ENCODE data around the gene GCAT.

The GCAT gene

DNA sequence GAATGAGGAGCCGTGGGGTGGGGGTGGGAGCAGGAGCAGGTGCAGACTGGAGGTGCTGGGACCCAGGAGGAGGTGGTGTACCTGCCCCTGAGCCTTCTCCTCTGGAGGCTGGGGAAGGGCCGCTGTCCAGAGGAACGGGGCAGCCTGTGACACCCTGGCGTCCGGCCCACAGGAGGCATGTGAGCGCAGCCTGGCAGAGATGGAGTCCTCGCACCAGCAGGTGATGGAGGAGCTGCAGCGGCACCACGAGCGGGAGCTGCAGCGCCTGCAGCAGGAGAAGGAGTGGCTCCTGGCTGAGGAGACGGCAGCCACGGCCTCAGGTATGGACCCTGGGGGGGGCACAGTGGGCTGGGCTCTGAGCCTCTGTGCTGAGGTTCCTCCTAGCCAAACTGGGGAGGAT lies 42.2 kb upstream of the GCAT start:
- no peak overlapping the region for H4K91ac ChIP-seq (ENCODE audit: low read depth, low read length)
- DNase-seq = no peak
- H2AFZ ChIP-seq (ENCODE audit: insufficient read depth, low read length, poor library complexity) = no peak overlapping the region
- no peak overlapping the region for H4K12ac ChIP-seq (ENCODE audit: low read depth, low read length)
- H3K14ac ChIP-seq (ENCODE audit: low read length) = no peak overlapping the region
- H3K79me1 ChIP-seq (ENCODE audit: low read length) = no peaks in the 10 kb centered on the region
- H3K27me3 ChIP-seq (ENCODE audit: insufficient read depth, low read length) = no peaks in the 10 kb centered on the region
- no peak overlapping the region for H3K4ac ChIP-seq (ENCODE audit: low read depth, low read length)
- peaks cover 0 to 5% of the 10 kb centered on the region in 2 experiments for H3K4me1 ChIP-seq (ENCODE audit: control insufficient read depth in 1 of 2, insufficient read depth in 2 of 2, low read length in 2 of 2)
- H3K9ac ChIP-seq (ENCODE audit: low read length) = no peak overlapping the region
- H3K9me3 ChIP-seq (ENCODE audit: insufficient read depth, low read depth, low read length) = peaks cover 2% of the 10 kb centered on the region
- no peak overlapping the region for H3K4me3 ChIP-seq (ENCODE audit: low read depth, low read length)
- H2AK5ac ChIP-seq (ENCODE audit: low read length) = no peak overlapping the region
- H4K8ac ChIP-seq (ENCODE audit: low read depth, low read length) = no peak overlapping the region
- no peak overlapping the region for H3K4me2 ChIP-seq (ENCODE audit: low read length)
- H3K27ac ChIP-seq (ENCODE audit: low read depth, low read length) = no peak overlapping the region
- H3K18ac ChIP-seq (ENCODE audit: low read length) = no peak overlapping the region
- no peaks in the 10 kb centered on the region for H3K79me2 ChIP-seq (ENCODE audit: control insufficient read depth, insufficient read depth, low read length, poor library complexity)
- WGBS (ENCODE audit: extremely low coverage, insufficient coverage, insufficient read length) = no CpG with 5 or more reads among the region's 13 CpGs
- peaks cover 66% of the 10 kb centered on the region in 2 experiments for H3K36me3 ChIP-seq (ENCODE audit: control insufficient read depth in 1 of 2, insufficient read depth in 2 of 2, low read length in 2 of 2)
- H2BK12ac ChIP-seq (ENCODE audit: low read length) = no peak overlapping the region
- H2BK5ac ChIP-seq (ENCODE audit: low read depth, low read length, poor library complexity) = no peak overlapping the region
- no peak overlapping the region for H2BK120ac ChIP-seq (ENCODE audit: insufficient read depth, low read length, poor library complexity)
- H3K23ac ChIP-seq (ENCODE audit: low read length) = no peak overlapping the region

DNA sequence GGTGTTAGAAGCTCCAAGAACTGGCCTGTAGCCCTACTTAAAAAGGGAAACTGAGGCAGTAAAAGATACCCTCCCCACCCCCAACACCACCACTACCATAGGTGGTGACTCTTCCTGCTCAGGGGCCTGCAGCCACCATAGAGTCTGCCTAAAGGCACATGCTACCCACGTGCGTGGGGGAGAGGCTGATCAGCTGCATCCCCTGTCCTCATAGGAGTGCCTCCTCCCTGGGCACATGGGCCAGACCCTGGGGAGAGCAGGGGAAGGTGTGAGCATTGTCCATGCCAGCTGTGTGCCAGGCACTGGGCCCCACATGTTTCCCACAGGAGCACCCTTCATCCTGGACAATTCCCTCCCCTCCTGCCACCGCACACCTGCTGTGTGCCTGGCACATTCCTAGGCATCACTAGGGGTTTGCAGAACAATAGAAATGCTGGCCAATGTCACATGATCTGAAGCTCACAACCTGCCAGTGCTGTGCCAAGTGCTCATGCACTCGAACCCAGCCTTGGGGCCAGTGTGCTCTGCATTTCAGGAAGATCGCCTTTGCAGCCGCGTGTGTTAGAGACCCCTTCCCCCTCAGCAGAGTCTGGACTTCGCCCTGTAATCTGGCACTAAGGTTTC lies 41.7 kb upstream of the GCAT start:
- H2BK12ac ChIP-seq (ENCODE audit: low read length) = no peak overlapping the region
- no peaks in the 10 kb centered on the region for H3K79me1 ChIP-seq (ENCODE audit: low read length)
- no peaks in the 10 kb centered on the region for H3K79me2 ChIP-seq (ENCODE audit: control insufficient read depth, insufficient read depth, low read length, poor library complexity)
- H4K8ac ChIP-seq (ENCODE audit: low read depth, low read length) = no peak overlapping the region
- H3K18ac ChIP-seq (ENCODE audit: low read length) = no peak overlapping the region
- no CpG with 5 or more reads among the region's 8 CpGs for WGBS (ENCODE audit: extremely low coverage, insufficient coverage, insufficient read length)
- peaks cover 62 to 64% of the 10 kb centered on the region in 2 experiments for H3K36me3 ChIP-seq (ENCODE audit: control insufficient read depth in 1 of 2, insufficient read depth in 2 of 2, low read length in 2 of 2)
- H3K23ac ChIP-seq (ENCODE audit: low read length) = no peak overlapping the region
- peaks cover 2% of the 10 kb centered on the region for H3K9me3 ChIP-seq (ENCODE audit: insufficient read depth, low read depth, low read length)
- H3K4me1 ChIP-seq (ENCODE audit: control insufficient read depth in 1 of 2, insufficient read depth in 2 of 2, low read length in 2 of 2) = peaks cover 0 to 5% of the 10 kb centered on the region in 2 experiments
- no peak overlapping the region for H2BK5ac ChIP-seq (ENCODE audit: low read depth, low read length, poor library complexity)
- H2AK5ac ChIP-seq (ENCODE audit: low read length) = no peak overlapping the region
- H3K4ac ChIP-seq (ENCODE audit: low read depth, low read length) = no peak overlapping the region
- DNase-seq = no peak
- no peak overlapping the region for H3K9ac ChIP-seq (ENCODE audit: low read length)
- H2BK120ac ChIP-seq (ENCODE audit: insufficient read depth, low read length, poor library complexity) = no peak overlapping the region
- no peak overlapping the region for H4K91ac ChIP-seq (ENCODE audit: low read depth, low read length)
- no peak overlapping the region for H3K4me2 ChIP-seq (ENCODE audit: low read length)
- no peak overlapping the region for H4K12ac ChIP-seq (ENCODE audit: low read depth, low read length)
- H3K27ac ChIP-seq (ENCODE audit: low read depth, low read length) = no peak overlapping the region
- H3K27me3 ChIP-seq (ENCODE audit: insufficient read depth, low read length) = no peaks in the 10 kb centered on the region
- H3K14ac ChIP-seq (ENCODE audit: low read length) = no peak overlapping the region
- no peak overlapping the region for H3K4me3 ChIP-seq (ENCODE audit: low read depth, low read length)
- no peak overlapping the region for H2AFZ ChIP-seq (ENCODE audit: insufficient read depth, low read length, poor library complexity)

DNA sequence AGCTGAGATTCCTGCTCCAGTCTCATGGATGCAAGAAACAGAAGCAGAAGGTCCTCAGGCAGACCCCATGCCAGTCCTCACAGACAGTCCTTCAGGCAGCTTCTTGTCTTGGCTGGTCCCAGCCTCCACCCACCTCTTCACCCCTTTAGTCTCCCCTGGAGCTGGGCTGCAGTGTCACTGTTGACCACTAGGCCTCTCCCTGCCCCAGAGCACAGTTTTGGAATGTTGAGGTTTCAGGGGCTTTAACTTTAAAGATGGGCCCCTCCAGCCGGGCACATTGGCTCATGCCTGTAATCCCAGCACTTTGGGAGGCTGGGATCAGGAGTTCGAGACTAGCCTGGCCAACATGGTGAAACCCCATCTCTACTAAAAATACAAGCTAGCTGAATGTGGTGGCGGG lies 39.5 kb upstream of the GCAT start:
- Histone ChIP-seq H3K36me3 (ENCODE audit: control insufficient read depth in 1 of 2, insufficient read depth in 2 of 2, low read length in 2 of 2) (peaks cover 72 to 73% of the 10 kb centered on the region in 2 experiments), H4K8ac (ENCODE audit: low read depth, low read length) (no peak overlapping the region), H2AK5ac (ENCODE audit: low read length) (no peak overlapping the region), H3K9me3 (ENCODE audit: insufficient read depth, low read depth, low read length) (peaks cover 2% of the 10 kb centered on the region), H3K4ac (ENCODE audit: low read depth, low read length) (no peak overlapping the region), H3K14ac (ENCODE audit: low read length) (no peak overlapping the region), H3K27ac (ENCODE audit: low read depth, low read length) (no peak overlapping the region), H3K27me3 (ENCODE audit: insufficient read depth, low read length) (no peaks in the 10 kb centered on the region), H2BK5ac (ENCODE audit: low read depth, low read length, poor library complexity) (no peak overlapping the region), H4K12ac (ENCODE audit: low read depth, low read length) (no peak overlapping the region), H3K23ac (ENCODE audit: low read length) (no peak overlapping the region), H2BK120ac (ENCODE audit: insufficient read depth, low read length, poor library complexity) (no peak overlapping the region), H4K91ac (ENCODE audit: low read depth, low read length) (no peak overlapping the region), H3K79me2 (ENCODE audit: control insufficient read depth, insufficient read depth, low read length, poor library complexity) (no peaks in the 10 kb centered on the region), H2BK12ac (ENCODE audit: low read length) (no peak overlapping the region), H3K4me3 (ENCODE audit: low read depth, low read length) (no peak overlapping the region), H3K9ac (ENCODE audit: low read length) (no peak overlapping the region), H2AFZ (ENCODE audit: insufficient read depth, low read length, poor library complexity) (no peak overlapping the region), H3K4me2 (ENCODE audit: low read length) (no peak overlapping the region), H3K18ac (ENCODE audit: low read length) (no peak overlapping the region), H3K4me1 (ENCODE audit: control insufficient read depth in 1 of 2, insufficient read depth in 2 of 2, low read length in 2 of 2) (no peaks in the 10 kb centered on the region), H3K79me1 (ENCODE audit: low read length) (no peaks in the 10 kb centered on the region)
- no CpG with 5 or more reads among the region's 3 CpGs for WGBS (ENCODE audit: extremely low coverage, insufficient coverage, insufficient read length)
- DNase-seq = no peak

DNA sequence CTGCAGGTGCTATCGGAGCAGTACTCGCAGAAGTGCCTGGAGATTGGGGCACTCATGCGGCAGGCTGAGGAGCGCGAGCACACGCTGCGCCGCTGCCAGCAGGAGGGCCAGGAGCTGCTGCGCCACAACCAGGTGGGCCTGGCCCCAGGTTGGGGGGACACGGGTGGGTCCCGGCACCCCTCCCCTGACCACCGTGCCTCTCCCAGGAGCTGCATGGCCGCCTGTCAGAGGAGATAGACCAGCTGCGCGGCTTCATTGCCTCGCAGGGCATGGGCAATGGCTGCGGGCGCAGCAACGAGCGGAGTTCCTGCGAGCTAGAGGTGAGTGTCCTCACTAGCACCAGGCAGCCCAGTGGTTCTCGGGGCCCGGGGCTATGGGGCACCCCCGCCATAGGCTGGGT lies 38.7 kb upstream of the GCAT start:
- H2BK12ac ChIP-seq (ENCODE audit: low read length) = no peak overlapping the region

More for the DNA sequence above, 38.7 kb upstream of the GCAT start:
- Histone ChIP-seq H4K91ac (ENCODE audit: low read depth, low read length) (no peak overlapping the region), H4K8ac (ENCODE audit: low read depth, low read length) (no peak overlapping the region), H3K4ac (ENCODE audit: low read depth, low read length) (no peak overlapping the region), H2BK5ac (ENCODE audit: low read depth, low read length, poor library complexity) (no peak overlapping the region), H3K9ac (ENCODE audit: low read length) (no peak overlapping the region), H2AFZ (ENCODE audit: insufficient read depth, low read length, poor library complexity) (no peak overlapping the region), H3K27ac (ENCODE audit: low read depth, low read length) (no peak overlapping the region), H3K79me1 (ENCODE audit: low read length) (no peaks in the 10 kb centered on the region), H4K12ac (ENCODE audit: low read depth, low read length) (no peak overlapping the region), H3K36me3 (ENCODE audit: control insufficient read depth in 1 of 2, insufficient read depth in 2 of 2, low read length in 2 of 2) (peaks cover 74 to 75% of the 10 kb centered on the region in 2 experiments), H3K4me1 (ENCODE audit: control insufficient read depth in 1 of 2, insufficient read depth in 2 of 2, low read length in 2 of 2) (no peaks in the 10 kb centered on the region), H3K4me3 (ENCODE audit: low read depth, low read length) (no peak overlapping the region), H3K9me3 (ENCODE audit: insufficient read depth, low read depth, low read length) (peaks cover 2% of the 10 kb centered on the region), H3K18ac (ENCODE audit: low read length) (no peak overlapping the region), H3K4me2 (ENCODE audit: low read length) (no peak overlapping the region), H2BK120ac (ENCODE audit: insufficient read depth, low read length, poor library complexity) (no peak overlapping the region), H3K14ac (ENCODE audit: low read length) (no peak overlapping the region), H2AK5ac (ENCODE audit: low read length) (no peak overlapping the region), H3K27me3 (ENCODE audit: insufficient read depth, low read length) (no peaks in the 10 kb centered on the region), H3K79me2 (ENCODE audit: control insufficient read depth, insufficient read depth, low read length, poor library complexity) (no peaks in the 10 kb centered on the region), H3K23ac (ENCODE audit: low read length) (no peak overlapping the region)
- WGBS (ENCODE audit: extremely low coverage, insufficient coverage, insufficient read length) = no CpG with 5 or more reads among the region's 24 CpGs
- no peak for DNase-seq

Data from trophoblast cell (in vitro differentiated cells and primary cell).